Measurements from ENCODE around the gene SH3BGR. TPM values are rescaled to one million over a fixed set of nuclear protein-coding genes. Genes with fewer than 3 reads are reported as not detected.
"Not testable (repeated sequence)": the region's sequence is repeated elsewhere in the genome, so short reads cannot be mapped to it uniquely, and the experiment has no call there.

Gene SH3BGR
- total and polyA plus RNA-seq, 7 donors: 3.6 to 32.7 (median 6.4) TPM

GRCh38 chr21:39535646-39536437, 84.1 kb downstream of the SH3BGR start:
- H3K36me3 ChIP-seq: no peaks in the 10 kb centered on the region
- H3K4me3 ChIP-seq: no peak overlapping the region
- no peaks in the 10 kb centered on the region for H3K27me3 ChIP-seq
- no peak for DNase-seq
- H3K9me3 ChIP-seq: no peaks in the 10 kb centered on the region
- intact Hi-C loops (cut with DNase I): no loop called here
- TF ChIP-seq POLR2A (IDR thresholded peaks at IDR 0.05): no peak
- no peak for TF ChIP-seq CTCF (IDR thresholded peaks at IDR 0.05)
- no peak for TF ChIP-seq POLR2AphosphoS5 (IDR thresholded peaks at IDR 0.05)
- no peak for TF ChIP-seq EP300 (IDR thresholded peaks at IDR 0.05)
- no peak overlapping the region for H3K27ac ChIP-seq
- no peaks in the 10 kb centered on the region for H3K4me1 ChIP-seq
- 92 to 96% methylated on average over 15 of the region's 15 CpGs for WGBS, 2 donors

GRCh38 chr21:39536835-39537234, 85.1 kb downstream of the SH3BGR start:
- DNase-seq: no peak
- Histone ChIP-seq H3K4me1 (no peaks in the 10 kb centered on the region), H3K27ac (no peak overlapping the region), H3K27me3 (no peaks in the 10 kb centered on the region), H3K4me3 (no peak overlapping the region), H3K36me3 (no peaks in the 10 kb centered on the region), H3K9me3 (no peaks in the 10 kb centered on the region)
- 81 to 93% methylated on average over 6 of the region's 6 CpGs for WGBS, 2 donors
- intact Hi-C loops (cut with DNase I): no loop called here
- TF ChIP-seq EP300 (IDR thresholded peaks at IDR 0.05) (no peak), POLR2A (IDR thresholded peaks at IDR 0.05) (no peak), CTCF (IDR thresholded peaks at IDR 0.05) (no peak), POLR2AphosphoS5 (IDR thresholded peaks at IDR 0.05) (no peak)

GRCh38 chr21:39537571-39537970, 85.8 kb downstream of the SH3BGR start:
- intact Hi-C loops (cut with DNase I): no loop called here
- no peak overlapping the region for H3K4me3 ChIP-seq
- H3K4me1 ChIP-seq: no peaks in the 10 kb centered on the region
- no peak for TF ChIP-seq POLR2AphosphoS5 (IDR thresholded peaks at IDR 0.05)
- TF ChIP-seq EP300 (IDR thresholded peaks at IDR 0.05): no peak
- TF ChIP-seq CTCF (IDR thresholded peaks at IDR 0.05): no peak
- no peak for TF ChIP-seq POLR2A (IDR thresholded peaks at IDR 0.05)
- WGBS, 2 donors: 6 to 24% methylated on average over 1 of the region's 1 CpG
- DNase-seq: no peak
- H3K27ac ChIP-seq: no peak overlapping the region
- H3K36me3 ChIP-seq: no peaks in the 10 kb centered on the region
- no peaks in the 10 kb centered on the region for H3K27me3 ChIP-seq
- H3K9me3 ChIP-seq: no peaks in the 10 kb centered on the region

GRCh38 chr21:39538453-39539042, 86.8 kb downstream of the SH3BGR start:
- Histone ChIP-seq H3K4me1 (no peaks in the 10 kb centered on the region), H3K4me3 (no peak overlapping the region), H3K27me3 (no peaks in the 10 kb centered on the region), H3K27ac (no peak overlapping the region), H3K36me3 (no peaks in the 10 kb centered on the region), H3K9me3 (no peaks in the 10 kb centered on the region)
- no peak for TF ChIP-seq POLR2A (IDR thresholded peaks at IDR 0.05)
- TF ChIP-seq POLR2AphosphoS5 (IDR thresholded peaks at IDR 0.05): no peak
- TF ChIP-seq CTCF (IDR thresholded peaks at IDR 0.05): no peak
- no peak for TF ChIP-seq EP300 (IDR thresholded peaks at IDR 0.05)
- intact Hi-C loops (cut with DNase I): no loop called here
- 75 to 82% methylated on average over 8 of the region's 8 CpGs for WGBS, 2 donors
- DNase-seq: no peak

GRCh38 chr21:39540367-39540766, 88.6 kb downstream of the SH3BGR start:
- H3K36me3 ChIP-seq; H3K27ac ChIP-seq; intact Hi-C loops (cut with DNase I); H3K9me3 ChIP-seq; H3K4me3 ChIP-seq; H3K4me1 ChIP-seq; DNase-seq; H3K27me3 ChIP-seq: not testable (repeated sequence)
- 86 to 92% methylated on average over 4 of the region's 4 CpGs for WGBS, 2 donors

Data from sigmoid colon (tissue), 7 donors.